ENCODE measurements around the gene PTGER1. TPM values are rescaled to one million over a fixed set of nuclear protein-coding genes. Genes with fewer than 3 reads are reported as not detected.

Gene PTGER1
- total and polyA plus RNA-seq, 9 of the 15 experiments (the other 6 are each of a cell fraction or from before 2014, with no cell fraction given) = 0.06 to 0.36 (median 0.31) TPM; not detected in 5

- TF ChIP-seq ZBTB11 (CRISPR knock-in tag; IDR thresholded peaks at IDR 0.05) (peak in 1 of 3 experiments; percentile 72; a peak in 2 of 6 replicates), ERF (CRISPR knock-in tag; IDR thresholded peaks at IDR 0.05) (no peak), ZNF717 (CRISPR knock-in tag; IDR thresholded peaks at IDR 0.05) (no peak), CTBP1 (IDR thresholded peaks at IDR 0.05; ENCODE audit: borderline replicate concordance) (no peak), BRF1 (IDR thresholded peaks at IDR 0.05; ENCODE audit: borderline replicate concordance, extremely low read depth, insufficient read length) (no peak), ZNF512 (tag; IDR thresholded peaks at IDR 0.05) (no peak), GTF2E2 (tag; IDR thresholded peaks at IDR 0.05) (no peak), PPARD (CRISPR knock-in tag; IDR thresholded peaks at IDR 0.05) (no peak), MED1 (CRISPR knock-in tag; IDR thresholded peaks at IDR 0.05; ENCODE audit: borderline replicate concordance) (no peak), HDAC2 (IDR thresholded peaks at IDR 0.05) (peak; percentile 50; the same call in 1 of the 2 replicates), RBFOX2 (IDR thresholded peaks at IDR 0.05; ENCODE audit: low read depth, low read length) (peak; percentile 44; the same call in 1 of the 2 replicates), CBX1 (IDR thresholded peaks at IDR 0.05; ENCODE audit: low read depth) (0 out of 2 replicates have a peak, but pooled peaks have one; percentile 32), NR3C1 (CRISPR knock-in tag; IDR thresholded peaks at IDR 0.05) (no peak), CEBPB (tag; IDR thresholded peaks at IDR 0.05) (no peak), ZNF830 (CRISPR knock-in tag; IDR thresholded peaks at IDR 0.05) (0 out of 2 replicates have a peak, but pooled peaks have one; percentile 46), KDM1A (IDR thresholded peaks at IDR 0.05) (peak; percentile 20 to 54; a peak in 3 of 4 replicates)
- TF ChIP-seq, protein P1, sequence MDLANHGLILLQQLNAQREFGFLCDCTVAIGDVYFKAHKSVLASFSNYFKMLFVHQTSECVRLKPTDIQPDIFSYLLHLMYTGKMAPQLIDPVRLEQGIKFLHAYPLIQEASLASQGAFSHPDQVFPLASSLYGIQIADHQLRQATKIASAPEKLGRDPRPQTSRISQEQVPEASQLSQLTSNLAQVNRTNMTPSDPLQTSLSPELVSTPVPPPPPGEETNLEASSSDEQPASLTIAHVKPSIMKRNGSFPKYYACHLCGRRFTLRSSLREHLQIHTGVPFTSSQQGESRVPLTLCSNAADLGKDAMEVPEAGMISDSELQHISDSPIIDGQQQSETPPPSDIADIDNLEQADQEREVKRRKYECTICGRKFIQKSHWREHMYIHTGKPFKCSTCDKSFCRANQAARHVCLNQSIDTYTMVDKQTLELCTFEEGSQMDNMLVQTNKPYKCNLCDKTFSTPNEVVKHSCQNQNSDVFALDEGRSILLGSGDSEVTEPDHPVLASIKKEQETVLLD (IDR thresholded peaks at IDR 0.05) = no peak
- TF ChIP-seq, protein P2, sequence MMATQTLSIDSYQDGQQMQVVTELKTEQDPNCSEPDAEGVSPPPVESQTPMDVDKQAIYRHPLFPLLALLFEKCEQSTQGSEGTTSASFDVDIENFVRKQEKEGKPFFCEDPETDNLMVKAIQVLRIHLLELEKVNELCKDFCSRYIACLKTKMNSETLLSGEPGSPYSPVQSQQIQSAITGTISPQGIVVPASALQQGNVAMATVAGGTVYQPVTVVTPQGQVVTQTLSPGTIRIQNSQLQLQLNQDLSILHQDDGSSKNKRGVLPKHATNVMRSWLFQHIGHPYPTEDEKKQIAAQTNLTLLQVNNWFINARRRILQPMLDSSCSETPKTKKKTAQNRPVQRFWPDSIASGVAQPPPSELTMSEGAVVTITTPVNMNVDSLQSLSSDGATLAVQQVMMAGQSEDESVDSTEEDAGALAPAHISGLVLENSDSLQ (IDR thresholded peaks at IDR 0.05) = no peak
- TF ChIP-seq, protein P3, sequence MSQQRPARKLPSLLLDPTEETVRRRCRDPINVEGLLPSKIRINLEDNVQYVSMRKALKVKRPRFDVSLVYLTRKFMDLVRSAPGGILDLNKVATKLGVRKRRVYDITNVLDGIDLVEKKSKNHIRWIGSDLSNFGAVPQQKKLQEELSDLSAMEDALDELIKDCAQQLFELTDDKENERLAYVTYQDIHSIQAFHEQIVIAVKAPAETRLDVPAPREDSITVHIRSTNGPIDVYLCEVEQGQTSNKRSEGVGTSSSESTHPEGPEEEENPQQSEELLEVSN (IDR thresholded peaks at IDR 0.05; ENCODE audit: borderline replicate concordance in 1 of 2, extremely low read depth in 1 of 2, insufficient read depth in 1 of 2, insufficient read length in 1 of 2, low read depth in 1 of 2, low read length in 1 of 2, poor library complexity in 1 of 2, severe bottlenecking in 1 of 2) = peak; percentile 59 to 84
Observed at GRCh38 chr19:14432791-14433553, 42.2 kb downstream of the PTGER1 start, which contains the start of gene PKN1 (continued).
